ENCODE measurements around the gene ABCB4.

GRCh38 chr7:87416682-87417587 lies 58.5 kb downstream of the ABCB4 start:
- TF ChIP-seq CTCF (IDR thresholded peaks at IDR 0.05) (peak in 5 of 6 experiments; percentile 44 to 83 (median 66)), POLR2A (IDR thresholded peaks at IDR 0.05) (no peak)

Data from thyroid gland (tissue), 4 donors.